Eye (tissue), 1 donor: ENCODE measurements around the gene SYNJ1.
"Not testable (repeated sequence)": the region's sequence is repeated elsewhere in the genome, so short reads cannot be mapped to it uniquely, and the experiment has no call there.

Experiments used
- DNase-seq: peaks from one replicate; pipeline ENCODE4 v3.0.0-alpha.2; 2015

SYNJ1 gene

GRCh38 chr21:32682696-32683474, 44.9 kb downstream of the SYNJ1 start:
- DNase-seq = no peak

- DNase-seq = no peak
Measured at GRCh38 chr21:32674731-32675130, 53.1 kb downstream of the SYNJ1 start.

GRCh38 chr21:32674038-32674437, 53.8 kb downstream of the SYNJ1 start:
- DNase-seq = no peak

- DNase-seq = no peak
Measured at GRCh38 chr21:32666258-32666657, 61.6 kb downstream of the SYNJ1 start.

- not testable (repeated sequence) for DNase-seq
Measured at GRCh38 chr21:32664095-32664494, 63.7 kb downstream of the SYNJ1 start.

GRCh38 chr21:32661981-32662380, 65.8 kb downstream of the SYNJ1 start:
- not testable (repeated sequence) for DNase-seq

GRCh38 chr21:32661026-32661782, 66.6 kb downstream of the SYNJ1 start:
- not testable (repeated sequence) for DNase-seq

GRCh38 chr21:32658524-32658923, 69.3 kb downstream of the SYNJ1 start:
- DNase-seq = no peak

- DNase-seq = peak; percentile 35
Measured at GRCh38 chr21:32653326-32653901, 74.4 kb downstream of the SYNJ1 start.

GRCh38 chr21:32648165-32648564, 79.6 kb downstream of the SYNJ1 start:
- DNase-seq = no peak

GRCh38 chr21:32645261-32646182, 82.3 kb downstream of the SYNJ1 start:
- DNase-seq = no peak

- DNase-seq = no peak
Measured at GRCh38 chr21:32641710-32642698, 85.8 kb downstream of the SYNJ1 start.

GRCh38 chr21:32626621-32627196, 101.1 kb downstream of the SYNJ1 start:
- DNase-seq = no peak

GRCh38 chr21:32618218-32618617, 109.6 kb downstream of the SYNJ1 start:
- not testable (repeated sequence) for DNase-seq

GRCh38 chr21:32613436-32614043, 114.3 kb downstream of the SYNJ1 start:
- no peak for DNase-seq

GRCh38 chr21:32612999-32613337, 114.8 kb downstream of the SYNJ1 start:
- DNase-seq = no peak

GRCh38 chr21:32612075-32612998, 115.5 kb downstream of the SYNJ1 start, which contains the start of gene CFAP298:
Gene CFAP298, minus strand, starts transcription at chr21:32612377. Its CDS starts 134 bp downstream, at chr21:32612243.
- DNase-seq = peak; percentile 98

- peak; percentile 28 for DNase-seq
Measured at GRCh38 chr21:32611471-32611997, 116.3 kb downstream of the SYNJ1 start.

- not testable (repeated sequence) for DNase-seq
Measured at GRCh38 chr21:32610940-32611339, 116.9 kb downstream of the SYNJ1 start.
